T-helper 17 cell (primary cell): Measurements from ENCODE around the gene B4GALT5. TPM values are rescaled to one million over a fixed set of nuclear protein-coding genes. Genes with fewer than 3 reads are reported as not detected.

Source experiments
- ATAC-seq: fragments of 150-1000 bp; cut with Tn5 transposase; 2 replicates; pipeline ENCODE4 v1.10.0; 2021; ENCODE audit warnings: mild to moderate bottlenecking, moderate library complexity
- DNase-seq, 3 donors: peaks; one replicate each; pipeline versions ENCODE4 v3.0.0 to v3.0.0-alpha.2; 2020 to 2021
- H3K9me3 ChIP-seq: one replicate; pipeline ENCODE4 v1.7.0; 2013; ENCODE audit warnings: low read length, mild to moderate bottlenecking; ENCODE audit not compliant: control insufficient read depth, poor library complexity, severe bottlenecking
- H3K27ac Mint-ChIP-seq: one replicate; pipeline ENCODE4 v1.8.0; 2022; ENCODE audit warnings: mild to moderate bottlenecking, moderate library complexity, mixed read lengths
- H3K27me3 Mint-ChIP-seq: one replicate; pipeline ENCODE4 v1.8.0; 2022; ENCODE audit warnings: mixed read lengths
- H3K36me3 Mint-ChIP-seq: one replicate; pipeline ENCODE4 v1.8.0; 2022; ENCODE audit warnings: low read depth, mixed read lengths
- H3K4me1 Mint-ChIP-seq: one replicate; pipeline ENCODE4 v1.8.0; 2022; ENCODE audit warnings: mild to moderate bottlenecking, mixed read lengths
- H3K4me3 Mint-ChIP-seq: one replicate; pipeline ENCODE4 v1.8.0; 2022; ENCODE audit warnings: mild to moderate bottlenecking, moderate library complexity, mixed read lengths
- total RNA-seq, 4 donors: library from RNA in 2 of 4; stranded (reverse) in 2 of 4; gene quantifications; one replicate each; pipeline ENCODE4 v1.2.3 and lab custom pipeline; 2022 to 2026

The B4GALT5 gene
- total RNA-seq, 2 donors from 2014 or later, result 17.3 to 19.0 TPM

DNA sequence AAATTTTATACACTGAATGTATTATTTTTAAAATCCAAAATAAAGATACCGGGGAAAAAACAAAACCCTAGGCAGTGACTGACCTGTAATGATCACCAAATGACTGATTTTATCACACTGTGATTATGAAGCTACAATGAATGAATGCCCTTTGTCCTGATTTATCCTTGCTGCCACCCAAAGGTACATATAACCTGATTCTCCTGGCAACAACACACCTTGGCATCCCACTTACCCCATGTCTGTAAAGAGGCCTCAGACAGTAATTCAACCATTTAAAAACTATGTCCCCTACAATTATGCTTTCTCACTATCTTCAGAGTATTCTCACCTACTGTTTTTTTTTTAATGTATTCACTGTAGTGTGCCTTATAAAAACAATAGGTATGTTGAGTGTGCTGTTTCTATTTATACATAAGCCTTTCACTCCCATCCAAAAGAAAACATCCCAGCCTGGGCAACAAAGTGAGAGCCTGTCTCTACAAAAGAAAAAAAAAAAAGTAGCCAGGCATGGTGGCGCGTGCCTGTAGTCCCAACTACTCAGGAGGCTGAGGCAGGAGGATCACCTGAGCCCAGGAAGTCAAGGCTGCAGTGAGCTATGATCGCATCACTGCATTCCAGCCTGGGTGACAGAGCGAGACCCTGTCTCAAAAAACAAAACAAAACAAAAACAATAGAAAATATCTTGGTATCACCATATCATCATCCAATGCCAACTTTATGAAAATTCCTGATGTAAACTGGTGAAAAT lies 21.7 kb downstream of the B4GALT5 start:
- H3K4me1 Mint-ChIP-seq, result peaks cover 24% of the 10 kb centered on the region
- no peaks in the 10 kb centered on the region for H3K36me3 Mint-ChIP-seq
- no peak overlapping the region for H3K4me3 Mint-ChIP-seq
- no peak for DNase-seq
- H3K27ac Mint-ChIP-seq, result peak overlapping the region; percentile 3
- no peaks in the 10 kb centered on the region for H3K9me3 ChIP-seq
- H3K27me3 Mint-ChIP-seq, result no peaks in the 10 kb centered on the region
- no peak for ATAC-seq

DNA sequence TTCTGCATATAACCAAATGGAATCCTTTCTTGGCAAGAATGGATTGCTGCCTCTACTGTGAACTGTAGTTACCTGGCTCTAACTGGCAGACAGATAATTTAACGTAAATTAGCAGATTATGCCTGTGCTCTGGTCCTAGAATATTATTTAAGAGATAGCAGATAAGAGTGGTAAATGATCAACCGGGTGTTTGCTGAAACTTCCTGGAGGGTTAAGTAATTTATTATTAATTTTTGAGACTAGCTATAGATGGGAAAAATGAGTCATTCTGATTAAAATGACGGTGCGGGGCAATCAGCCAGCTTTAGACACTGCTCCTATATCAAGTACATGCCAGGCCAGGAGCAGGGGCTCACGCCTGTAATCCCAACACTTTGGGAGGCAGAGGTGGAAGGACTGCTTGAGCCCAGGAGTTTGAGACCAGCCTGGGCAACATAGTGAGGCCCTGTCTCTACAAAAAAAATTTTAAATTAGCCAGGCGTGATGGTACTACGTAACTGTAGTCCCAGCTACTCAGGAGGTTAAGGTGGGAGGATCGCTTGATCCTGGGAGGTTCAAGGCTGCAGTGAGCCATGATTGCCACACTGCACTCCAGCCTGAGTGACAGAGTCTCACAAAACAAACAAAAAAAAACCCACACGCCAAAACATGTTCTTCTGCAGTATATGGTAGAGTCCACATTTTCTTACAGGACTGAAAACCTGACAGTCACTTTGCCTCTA lies 22.6 kb downstream of the B4GALT5 start:
- ATAC-seq, result no peak
- H3K27me3 Mint-ChIP-seq, result no peaks in the 10 kb centered on the region
- no peaks in the 10 kb centered on the region for H3K36me3 Mint-ChIP-seq
- H3K4me3 Mint-ChIP-seq, result no peak overlapping the region
- peaks cover 28% of the 10 kb centered on the region for H3K4me1 Mint-ChIP-seq
- peak overlapping the region; percentile 3 for H3K27ac Mint-ChIP-seq
- H3K9me3 ChIP-seq, result no peaks in the 10 kb centered on the region
- DNase-seq, result no peak

DNA sequence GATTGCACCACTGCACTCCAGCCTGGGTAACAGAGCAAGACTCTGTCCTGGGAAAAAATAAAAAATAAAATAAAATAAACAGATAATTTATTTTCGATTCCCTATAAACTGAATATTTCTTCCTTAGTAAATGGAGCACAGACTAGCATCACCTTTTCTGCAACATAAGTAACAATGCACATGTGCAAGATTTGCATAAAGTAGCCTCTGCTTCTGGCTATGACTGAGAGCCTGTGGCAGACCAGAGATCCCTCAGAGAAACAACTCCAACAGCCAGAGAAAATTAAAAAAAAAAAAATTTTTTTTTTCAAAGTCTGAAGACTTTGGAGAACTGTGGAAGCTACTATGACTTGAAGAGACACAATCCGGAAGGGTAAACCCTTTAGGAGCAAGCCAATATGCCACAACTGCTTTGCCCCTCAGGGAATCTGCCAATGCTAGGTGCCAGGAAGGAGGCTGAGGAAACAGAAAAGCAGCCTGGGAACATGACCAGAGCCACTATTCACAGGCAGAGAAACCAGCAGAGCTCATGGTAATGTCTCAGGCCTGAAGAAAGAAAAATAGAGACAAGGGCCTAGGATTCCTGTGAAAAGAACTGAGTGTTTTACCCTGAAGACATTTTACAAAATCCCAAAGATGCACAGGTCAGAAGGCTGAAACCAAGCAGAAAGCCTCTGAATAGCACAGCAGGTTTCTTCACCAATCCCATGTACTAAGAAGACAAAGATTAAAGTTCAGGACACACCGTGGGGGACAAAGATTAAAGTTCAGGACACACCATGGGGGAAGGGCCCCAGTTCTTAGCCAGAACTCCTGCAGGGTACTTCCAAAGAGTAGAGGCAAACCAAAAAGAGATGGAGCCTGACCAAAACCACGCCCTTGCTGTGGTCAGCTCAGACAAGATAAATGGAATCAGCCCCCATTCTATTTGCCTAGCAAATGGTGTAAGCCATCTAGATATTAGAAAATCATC lies 25.8 kb downstream of the B4GALT5 start:
- DNase-seq (no peak), ATAC-seq (no peak)
- H3K27me3 Mint-ChIP-seq, result no peaks in the 10 kb centered on the region
- H3K27ac Mint-ChIP-seq, result no peak overlapping the region
- no peaks in the 10 kb centered on the region for H3K36me3 Mint-ChIP-seq
- H3K4me1 Mint-ChIP-seq, result peaks cover 26% of the 10 kb centered on the region
- H3K4me3 Mint-ChIP-seq, result no peak overlapping the region
- no peaks in the 10 kb centered on the region for H3K9me3 ChIP-seq

DNA sequence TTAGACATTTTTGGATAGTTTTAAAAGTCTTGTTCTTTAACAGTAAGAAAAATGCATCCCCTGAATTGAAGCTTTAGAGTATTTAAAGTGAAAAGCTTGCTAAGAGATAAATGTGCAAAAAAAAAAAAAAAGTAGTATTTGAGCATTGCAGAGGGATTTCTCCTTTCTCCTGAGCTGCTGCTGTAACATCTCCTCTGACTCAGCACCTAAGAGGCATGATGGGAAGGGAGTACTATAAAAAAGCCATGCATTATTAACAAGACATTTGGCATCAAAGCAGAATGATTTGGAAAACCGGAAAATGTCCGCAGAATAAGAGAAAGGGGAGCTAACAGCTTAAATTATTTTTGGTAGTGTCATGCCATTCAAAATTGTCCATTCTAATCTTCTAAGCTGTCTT lies 27.9 kb downstream of the B4GALT5 start:
- DNase-seq (no peak), ATAC-seq (no peak)
- no peaks in the 10 kb centered on the region for H3K9me3 ChIP-seq
- Mint-ChIP-seq H3K27me3 (no peaks in the 10 kb centered on the region), H3K4me3 (no peak overlapping the region), H3K36me3 (peaks cover 6% of the 10 kb centered on the region), H3K4me1 (peaks cover 37% of the 10 kb centered on the region), H3K27ac (peak overlapping the region; percentile 16)

DNA sequence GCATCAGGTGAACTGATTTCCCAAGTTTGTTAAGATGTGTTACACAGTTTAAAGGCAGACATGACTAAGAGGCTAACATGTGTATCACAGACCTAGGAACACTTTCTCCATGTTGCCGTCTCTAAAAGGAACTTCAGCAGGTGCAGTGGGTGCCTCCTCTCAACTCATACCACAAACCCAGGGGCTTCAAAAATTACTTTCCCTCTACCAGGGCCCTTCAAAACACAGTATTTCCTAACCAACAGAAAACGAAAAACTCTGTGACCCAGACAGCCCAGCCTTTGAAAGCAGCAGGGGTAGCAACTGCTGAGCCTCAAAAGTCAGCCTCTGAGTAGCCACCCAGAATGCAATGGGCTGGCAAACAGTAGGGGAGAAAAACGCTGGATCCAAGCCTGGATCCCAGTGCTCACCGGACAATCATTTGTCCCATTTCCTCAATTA lies 28.5 kb downstream of the B4GALT5 start:
- H3K36me3 Mint-ChIP-seq, result peaks cover 6% of the 10 kb centered on the region
- no peak for ATAC-seq
- no peaks in the 10 kb centered on the region for H3K9me3 ChIP-seq
- no peak for DNase-seq
- H3K4me1 Mint-ChIP-seq, result peaks cover 40% of the 10 kb centered on the region
- no peaks in the 10 kb centered on the region for H3K27me3 Mint-ChIP-seq
- no peak overlapping the region for H3K4me3 Mint-ChIP-seq
- H3K27ac Mint-ChIP-seq, result peak overlapping the region; percentile 16

DNA sequence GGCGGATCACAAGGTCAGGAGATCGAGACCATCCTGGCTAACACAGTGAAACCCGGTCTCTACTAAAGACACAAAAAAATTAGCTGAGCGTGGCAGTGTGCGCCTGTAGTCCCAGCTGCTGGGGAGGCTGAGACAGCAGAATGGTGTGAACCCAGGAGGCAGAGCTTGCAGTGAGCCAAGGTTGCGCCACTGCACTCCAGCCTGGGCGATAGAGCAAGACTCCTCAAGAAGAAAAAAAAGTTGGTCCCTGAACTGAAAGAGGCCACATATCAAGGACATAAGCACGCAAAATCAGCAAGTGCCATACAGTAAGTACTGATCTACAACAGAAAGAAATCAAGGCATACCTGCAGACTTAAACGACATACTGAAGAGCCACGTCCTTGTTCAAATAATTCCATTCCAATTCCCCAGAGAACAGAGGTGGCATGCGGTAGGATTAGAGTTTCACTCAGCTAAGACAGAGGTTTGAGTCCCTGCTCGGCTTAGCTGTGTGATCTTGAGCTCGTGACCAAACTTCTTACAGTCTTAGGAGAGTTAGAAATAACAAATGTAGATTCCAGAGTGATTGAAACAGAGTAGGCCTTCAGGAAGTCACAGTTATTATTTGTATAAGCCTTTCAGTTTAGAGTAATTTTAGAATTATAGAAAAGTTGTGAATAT lies 29.2 kb downstream of the B4GALT5 start:
- Mint-ChIP-seq H3K36me3 (peaks cover 6% of the 10 kb centered on the region), H3K4me1 (peaks cover 39% of the 10 kb centered on the region), H3K27ac (peak overlapping the region; percentile 16), H3K4me3 (no peak overlapping the region), H3K27me3 (no peaks in the 10 kb centered on the region)
- DNase-seq (no peak), ATAC-seq (no peak)
- no peaks in the 10 kb centered on the region for H3K9me3 ChIP-seq

DNA sequence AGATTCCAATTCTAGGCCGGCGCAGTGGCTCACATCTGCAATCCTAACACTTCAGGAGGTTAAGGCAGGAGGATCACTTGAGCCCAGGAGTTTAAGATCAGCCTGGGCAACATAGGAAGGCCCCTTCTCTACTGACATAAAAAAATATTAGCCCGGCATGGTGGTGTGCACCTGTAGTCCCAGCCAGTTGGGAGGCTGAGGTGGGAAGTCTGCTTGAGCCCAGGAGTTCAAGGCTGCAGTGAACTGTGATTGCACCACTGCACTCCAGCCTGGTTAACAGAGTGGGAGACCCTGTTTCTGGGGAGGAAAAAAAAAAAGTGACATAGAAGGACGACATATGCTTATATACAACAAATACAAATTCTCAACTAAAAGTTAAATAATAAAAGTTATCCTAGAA lies 30.9 kb downstream of the B4GALT5 start:
- H3K9me3 ChIP-seq, result no peaks in the 10 kb centered on the region
- Mint-ChIP-seq H3K27ac (peak overlapping the region; percentile 12), H3K4me1 (peaks cover 35% of the 10 kb centered on the region), H3K4me3 (peak overlapping the region; percentile 63), H3K27me3 (no peaks in the 10 kb centered on the region), H3K36me3 (peaks cover 6% of the 10 kb centered on the region)
- DNase-seq (no peak), ATAC-seq (no peak)

DNA sequence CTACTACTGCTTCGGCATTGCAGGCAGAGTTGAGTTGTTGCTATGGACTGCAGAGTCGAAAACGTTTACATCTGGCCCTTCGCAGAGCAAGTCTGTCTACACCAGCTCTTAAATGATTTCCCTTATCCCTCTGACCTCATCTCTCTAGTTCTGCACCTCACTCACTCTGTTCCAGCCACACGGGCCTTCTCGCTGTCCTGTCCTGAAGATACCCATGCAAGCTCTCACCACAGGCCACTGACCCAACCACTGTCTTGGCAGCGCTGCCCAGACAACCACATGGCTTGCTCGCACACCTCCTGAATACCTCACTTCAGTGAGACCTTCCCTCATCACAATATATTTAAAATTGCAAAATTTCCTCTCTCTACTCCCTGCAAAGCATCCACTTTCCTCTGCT lies 31.4 kb downstream of the B4GALT5 start:
- Mint-ChIP-seq H3K4me1 (peaks cover 36% of the 10 kb centered on the region), H3K4me3 (peak overlapping the region; percentile 63), H3K36me3 (peaks cover 6% of the 10 kb centered on the region), H3K27ac (peak overlapping the region; percentile 12), H3K27me3 (no peaks in the 10 kb centered on the region)
- no peaks in the 10 kb centered on the region for H3K9me3 ChIP-seq
- no peak for DNase-seq
- ATAC-seq, result no peak

DNA sequence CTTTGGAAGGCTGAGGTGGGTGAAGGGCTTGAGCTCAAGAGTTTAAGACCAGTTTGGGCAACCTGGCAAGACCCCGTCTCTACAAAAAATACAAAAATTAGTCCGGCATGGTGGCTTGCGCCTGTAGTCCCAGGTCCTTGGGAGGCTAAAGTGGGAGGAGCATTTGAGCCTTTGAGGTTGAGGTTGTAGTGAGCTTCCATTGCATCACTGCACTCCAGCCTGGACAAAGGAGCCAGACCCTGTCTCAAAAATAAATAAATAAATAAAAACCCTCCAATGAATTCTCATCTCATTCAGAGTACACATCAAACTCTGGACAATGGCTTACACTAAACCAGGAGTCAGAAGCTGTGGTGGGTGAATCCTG lies 31.8 kb downstream of the B4GALT5 start:
- H3K9me3 ChIP-seq, result no peaks in the 10 kb centered on the region
- Mint-ChIP-seq H3K4me1 (peaks cover 40% of the 10 kb centered on the region), H3K4me3 (no peak overlapping the region), H3K27ac (peak overlapping the region; percentile 12), H3K27me3 (no peaks in the 10 kb centered on the region), H3K36me3 (peaks cover 6% of the 10 kb centered on the region)
- ATAC-seq (no peak), DNase-seq (no peak)

DNA sequence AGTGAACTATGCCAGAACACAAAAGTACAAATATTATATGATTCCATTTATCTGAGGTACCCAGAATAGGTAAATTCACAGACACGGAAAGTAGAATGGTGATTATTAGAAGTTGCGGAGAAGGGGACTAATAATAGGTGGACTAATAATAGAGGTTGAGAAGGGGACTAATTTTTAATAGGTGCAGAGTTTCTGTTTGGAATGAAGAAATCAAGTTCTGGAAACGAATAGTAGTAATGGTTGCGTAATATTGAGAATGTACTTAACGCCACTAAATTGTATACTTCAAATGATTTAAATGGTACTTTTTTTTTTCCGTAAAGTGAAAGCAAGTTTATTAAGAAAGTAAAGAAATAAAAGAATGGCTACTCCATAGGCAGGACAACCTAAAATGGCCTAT lies 33.2 kb downstream of the B4GALT5 start:
- no peak for DNase-seq
- peaks cover 46% of the 10 kb centered on the region for H3K4me1 Mint-ChIP-seq
- H3K36me3 Mint-ChIP-seq, result peaks cover 6% of the 10 kb centered on the region
- peak overlapping the region; percentile 95 for H3K27ac Mint-ChIP-seq
- H3K9me3 ChIP-seq, result no peaks in the 10 kb centered on the region
- H3K4me3 Mint-ChIP-seq, result no peak overlapping the region
- ATAC-seq, result no peak
- no peaks in the 10 kb centered on the region for H3K27me3 Mint-ChIP-seq

DNA sequence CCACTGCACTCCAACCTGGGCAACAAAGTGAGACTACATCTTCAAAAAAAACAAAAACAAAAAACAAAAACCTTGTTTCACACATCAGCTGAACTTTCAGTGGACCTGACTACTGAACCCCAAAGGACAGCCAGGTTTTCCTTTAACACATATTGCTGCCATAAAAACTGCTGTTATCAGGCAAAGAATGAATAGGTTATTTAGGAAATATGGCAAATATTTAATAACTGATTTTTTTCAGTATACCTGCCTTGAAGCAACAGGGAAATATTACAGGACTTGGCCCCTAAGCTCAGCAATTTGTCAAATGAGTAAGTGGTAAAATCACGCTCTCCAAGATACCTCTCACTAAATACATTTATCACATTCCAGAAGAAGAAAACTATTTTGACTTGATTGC lies 34.0 kb downstream of the B4GALT5 start:
- H3K27ac Mint-ChIP-seq, result peak overlapping the region; percentile 95

DNA sequence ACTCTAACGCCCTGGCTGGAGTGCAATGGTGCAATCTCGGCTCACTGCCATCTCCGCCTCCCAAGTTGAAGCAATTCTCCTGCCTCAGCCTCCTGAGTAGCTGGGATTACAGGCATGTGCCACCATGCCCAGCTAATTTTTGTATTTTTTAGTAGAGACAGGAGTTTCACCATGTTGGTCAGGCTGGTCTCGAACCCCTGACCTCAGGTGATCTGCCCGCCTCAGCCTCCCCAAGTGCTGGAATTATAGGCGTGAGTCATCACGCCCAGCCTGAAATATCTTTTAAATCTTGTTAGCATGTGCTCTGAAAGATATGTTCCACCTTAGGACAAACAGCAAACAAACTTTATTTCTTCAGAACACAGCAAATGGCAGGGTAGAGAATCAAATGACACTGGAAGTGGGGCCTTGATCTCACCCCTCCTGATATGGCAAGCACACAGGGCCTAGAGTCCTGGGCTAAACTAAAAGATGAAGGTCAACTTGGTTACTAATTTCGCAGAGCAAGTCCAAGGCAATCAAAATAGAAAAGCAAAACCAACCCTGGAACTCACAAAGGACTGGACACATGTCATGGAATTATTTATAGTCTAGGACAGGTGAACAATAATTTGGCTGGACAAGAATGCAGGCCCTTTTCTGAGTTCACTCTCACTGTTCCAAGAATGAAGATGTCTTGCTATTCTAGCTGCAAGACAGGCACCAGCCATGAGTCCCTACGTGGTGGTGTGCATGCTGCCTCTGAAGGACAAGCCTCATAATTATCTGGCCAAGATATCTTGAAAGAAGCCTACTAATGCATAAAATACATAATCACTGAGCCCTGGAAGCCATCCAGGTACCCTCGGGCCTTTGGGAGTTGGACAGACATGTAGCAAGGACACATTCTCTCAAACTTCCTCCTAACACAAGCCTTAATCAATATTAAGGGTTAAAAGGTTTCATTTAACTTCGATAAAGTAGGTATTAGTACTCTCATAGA lies 35.6 kb downstream of the B4GALT5 start:
- ATAC-seq, result no peak
- Mint-ChIP-seq H3K4me3 (peak overlapping the region; percentile 49), H3K4me1 (peaks cover 53% of the 10 kb centered on the region), H3K27me3 (no peaks in the 10 kb centered on the region), H3K36me3 (peaks cover 6% of the 10 kb centered on the region), H3K27ac (peak overlapping the region; percentile 95)
- no peak for DNase-seq
- no peaks in the 10 kb centered on the region for H3K9me3 ChIP-seq

More for the DNA sequence above, 34.0 kb downstream of the B4GALT5 start:
- no peak for ATAC-seq
- peaks cover 6% of the 10 kb centered on the region for H3K36me3 Mint-ChIP-seq
- peak overlapping the region; percentile 25 for H3K4me3 Mint-ChIP-seq
- DNase-seq, result no peak
- H3K4me1 Mint-ChIP-seq, result peaks cover 49% of the 10 kb centered on the region
- H3K9me3 ChIP-seq, result no peaks in the 10 kb centered on the region
- no peaks in the 10 kb centered on the region for H3K27me3 Mint-ChIP-seq
